Brain microvascular endothelial cell (primary cell): Measurements from ENCODE around the gene SPRR2B.
"Not testable (repeated sequence)": the region's sequence is repeated elsewhere in the genome, so short reads cannot be mapped to it uniquely, and the experiment has no call there.

Experiments
- DNase-seq: peaks from one replicate; pipeline ENCODE4 v3.0.0-alpha.2; 2020
- H3K27ac ChIP-seq: fragments of 250-450 bp; sonication (Bioruptor Pico); 2 replicates; pipeline ENCODE4 v1.5.1; 2020; ENCODE audit warnings: mild to moderate bottlenecking, moderate library complexity
- H3K27me3 ChIP-seq: fragments of 250-450 bp; sonication (Bioruptor Pico); replicated peaks from 2 replicates; pipeline ENCODE4 v1.5.1; 2020; ENCODE audit warnings: mild to moderate bottlenecking
- H3K36me3 ChIP-seq: fragments of 250-450 bp; sonication (Bioruptor Pico); replicated peaks from 2 replicates; pipeline ENCODE4 v1.5.1; 2020; ENCODE audit warnings: mild to moderate bottlenecking
- H3K4me3 ChIP-seq: 2 replicates; pipeline ENCODE4 v1.5.1; 2011; ENCODE audit warnings: low read depth, mild to moderate bottlenecking, control low read depth, low read length, moderate library complexity
- CTCF ChIP-seq: IDR thresholded peaks from 2 replicates; pipeline ENCODE4 v1.5.1; 2011; ENCODE audit warnings: low read depth, mild to moderate bottlenecking, moderate library complexity, low read length, control low read depth, inconsistent platforms; ENCODE audit errors: missing control alignments
- in situ Hi-C: cut with HindIII; loops from 2 replicates; pipeline ENCODE4 v1.10.0; 2017; ENCODE audit warnings: low sequenced_read_pairs, low pct_ligation_motif_present

Gene SPRR2B

GRCh38 chr1:153072806-153073726 is 1.7 kb upstream of the SPRR2B start:
- Histone ChIP-seq H3K4me3 (no peak overlapping the region), H3K27ac (no peak overlapping the region), H3K36me3 (no peaks in the 10 kb centered on the region), H3K27me3 (no peaks in the 10 kb centered on the region)
- TF ChIP-seq CTCF = no peak
- DNase-seq = no peak
- in situ Hi-C loops = no loop called here

- TF ChIP-seq CTCF = no peak
- in situ Hi-C loops = no loop called here
- Histone ChIP-seq H3K27me3 (no peaks in the 10 kb centered on the region), H3K4me3 (no peak overlapping the region), H3K27ac (no peak overlapping the region), H3K36me3 (no peaks in the 10 kb centered on the region)
- no peak for DNase-seq
These were observed 1.2 kb downstream of the SPRR2B start for GRCh38 chr1:153070243-153070642.

- H3K27ac ChIP-seq = no peak overlapping the region
- DNase-seq = no peak
- TF ChIP-seq CTCF = no peak
- no peaks in the 10 kb centered on the region for H3K36me3 ChIP-seq
- in situ Hi-C loops = no loop called here
- H3K4me3 ChIP-seq = no peak overlapping the region
- no peaks in the 10 kb centered on the region for H3K27me3 ChIP-seq
These were observed 12.3 kb downstream of the SPRR2B start for GRCh38 chr1:153058826-153059784.

GRCh38 chr1:153058154-153058553 is 13.3 kb downstream of the SPRR2B start:
- in situ Hi-C loops = no loop called here
- DNase-seq = no peak
- Histone ChIP-seq H3K27me3 (no peaks in the 10 kb centered on the region), H3K4me3 (no peak overlapping the region), H3K36me3 (no peaks in the 10 kb centered on the region), H3K27ac (no peak overlapping the region)
- TF ChIP-seq CTCF = no peak

- Histone ChIP-seq H3K4me3 (no peak within 1 kb of the TSS), H3K27ac (no peak within 1 kb of the TSS), H3K27me3 (no peaks in the 10 kb centered on the region), H3K36me3 (no peaks in the 10 kb centered on the region)
- in situ Hi-C loops = no loop called here
- no peak for DNase-seq
- no peak for TF ChIP-seq CTCF
These were observed 14.0 kb downstream of the SPRR2B start, which contains the start of gene SPRR2A for GRCh38 chr1:153057375-153057774. Gene SPRR2A (minus strand): TSS chr1:153057512. CDS start chr1:153056735, 777 bp downstream.

GRCh38 chr1:153056111-153056510 is 15.3 kb downstream of the SPRR2B start:
- H3K36me3 ChIP-seq, H3K27ac ChIP-seq, H3K4me3 ChIP-seq, DNase-seq, in situ Hi-C loops, H3K27me3 ChIP-seq: not testable (repeated sequence)
